Measurements from ENCODE around the gene KLHL15. TPM values are rescaled to one million over a fixed set of nuclear protein-coding genes. Genes with fewer than 3 reads are reported as not detected.
"Not testable (repeated sequence)": the region's sequence is repeated elsewhere in the genome, so short reads cannot be mapped to it uniquely, and the experiment has no call there.

Gene KLHL15
- 10 to 100 TPM in 2 of 4 donors, 1 to 10 TPM in 2; 6.9 to 13.2 (median 8.9) TPM for total RNA-seq

- peak within 1 kb of the TSS; percentile 96 to 98 (median 97) for H3K27ac ChIP-seq
- DNase-seq (ENCODE audit: low spot score in 2 of 2): no peak
- peaks cover 0 to 6% of the 10 kb centered on the region in 2 donors for H3K27me3 ChIP-seq
- no peak for TF ChIP-seq POLR2A (IDR thresholded peaks at IDR 0.05)
- TF ChIP-seq EP300 (IDR thresholded peaks at IDR 0.05): no peak
- TF ChIP-seq CTCF (IDR thresholded peaks at IDR 0.05): no peak
- H3K4me1 ChIP-seq: no peaks in the 10 kb centered on the region
- no peaks in the 10 kb centered on the region for H3K9me3 ChIP-seq
- peak within 1 kb of the TSS; percentile 74 to 84 (median 80) for H3K4me3 ChIP-seq
- no peaks in the 10 kb centered on the region for H3K36me3 ChIP-seq
- WGBS, 2 donors: 79 to 87% methylated on average over 7 of the region's 7 CpGs
Observed at GRCh38 chrX:24027086-24027485, at the start of gene KLHL15. TSS of gene KLHL15 (minus strand) at chrX:24027186. CDS start at chrX:24006693, 20,493 bp downstream.

- H3K9me3 ChIP-seq: no peaks in the 10 kb centered on the region
- TF ChIP-seq CTCF (IDR thresholded peaks at IDR 0.05) (no peak), POLR2A (IDR thresholded peaks at IDR 0.05) (no peak), EP300 (IDR thresholded peaks at IDR 0.05) (no peak)
- no peak overlapping the region for H3K4me3 ChIP-seq
- H3K27me3 ChIP-seq: no peaks in the 10 kb centered on the region
- 95 to 96% methylated on average over 9 of the region's 9 CpGs for WGBS, 2 donors
- H3K27ac ChIP-seq: no peak overlapping the region
- DNase-seq (ENCODE audit: low spot score in 2 of 2): no peak
- peaks cover 0 to 56% (median 3%) of the 10 kb centered on the region in 3 donors for H3K36me3 ChIP-seq
- H3K4me1 ChIP-seq: no peaks in the 10 kb centered on the region
Observed at GRCh38 chrX:24069877-24070276, 42.9 kb upstream of the KLHL15 start.

GRCh38 chrX:24063488-24063887 lies 36.5 kb upstream of the KLHL15 start:
- Histone ChIP-seq H3K36me3 (peaks cover 0 to 87% (median 7%) of the 10 kb centered on the region in 3 donors), H3K27ac (no peak overlapping the region), H3K27me3 (no peaks in the 10 kb centered on the region), H3K4me3 (no peak overlapping the region), H3K4me1 (no peaks in the 10 kb centered on the region), H3K9me3 (no peaks in the 10 kb centered on the region)
- no peak for DNase-seq (ENCODE audit: low spot score in 2 of 2)
- WGBS, 2 donors: 90 to 91% methylated on average over 6 of the region's 6 CpGs
- TF ChIP-seq CTCF (IDR thresholded peaks at IDR 0.05): no peak
- TF ChIP-seq EP300 (IDR thresholded peaks at IDR 0.05): no peak
- no peak for TF ChIP-seq POLR2A (IDR thresholded peaks at IDR 0.05)

GRCh38 chrX:24055043-24055356 lies 28.0 kb upstream of the KLHL15 start:
- Histone ChIP-seq H3K4me3 (peak overlapping the region in 3 of 4 donors; percentile 62 to 83 (median 62)), H3K9me3 (no peaks in the 10 kb centered on the region), H3K27ac (peak overlapping the region; percentile 73 to 95 (median 91)), H3K36me3 (peaks cover 0 to 14% (median 4%) of the 10 kb centered on the region in 3 donors), H3K27me3 (no peaks in the 10 kb centered on the region), H3K4me1 (no peaks in the 10 kb centered on the region)
- WGBS, 2 donors: 0 to 12% methylated on average over 1 to 10 of the region's 14 CpGs
- no peak for TF ChIP-seq EP300 (IDR thresholded peaks at IDR 0.05)
- DNase-seq (ENCODE audit: low spot score in 2 of 2): no peak

- WGBS, 2 donors: 0 to 2% methylated on average over 25 to 54 of the region's 57 CpGs
- TF ChIP-seq CTCF (IDR thresholded peaks at IDR 0.05) (peak; percentile 66 to 81 (median 74)), EP300 (IDR thresholded peaks at IDR 0.05) (peak; percentile 61 to 89), POLR2A (IDR thresholded peaks at IDR 0.05) (peak; percentile 16 to 36)
- Histone ChIP-seq H3K36me3 (peaks cover 0 to 8% (median 0%) of the 10 kb centered on the region in 3 donors), H3K27ac (peak within 1 kb of the TSS; percentile 73 to 95 (median 91)), H3K4me1 (no peaks in the 10 kb centered on the region), H3K9me3 (no peaks in the 10 kb centered on the region), H3K27me3 (no peaks in the 10 kb centered on the region), H3K4me3 (peak within 1 kb of the TSS in 3 of 4 donors; percentile 62 to 83 (median 62))
- DNase-seq (ENCODE audit: low spot score in 2 of 2): peak; percentile 67 to 68
Observed at GRCh38 chrX:24054182-24055042, 27.4 kb upstream of the KLHL15 start, which contains the start of gene EIF2S3. TSS of gene EIF2S3 (plus strand) at chrX:24054956. CDS start at chrX:24054969, 13 bp downstream.

- not testable (repeated sequence) for H3K27me3 ChIP-seq; H3K27ac ChIP-seq; H3K4me1 ChIP-seq; DNase-seq (ENCODE audit: low spot score in 2 of 2); H3K9me3 ChIP-seq; H3K4me3 ChIP-seq; H3K36me3 ChIP-seq
- 64 to 73% methylated on average over 17 to 26 of the region's 26 CpGs for WGBS, 2 donors
Observed at GRCh38 chrX:24050522-24051318, 23.7 kb upstream of the KLHL15 start.

- not testable (repeated sequence) for H3K27ac ChIP-seq; H3K36me3 ChIP-seq; DNase-seq (ENCODE audit: low spot score in 2 of 2); H3K9me3 ChIP-seq; H3K27me3 ChIP-seq; H3K4me3 ChIP-seq; H3K4me1 ChIP-seq
- 84% methylated on average over 7 of the region's 24 CpGs; no CpG with 5 or more reads in 1 of the 2 donors for WGBS, 2 donors
Observed at GRCh38 chrX:24049643-24050042, 22.7 kb upstream of the KLHL15 start.

- H3K4me3 ChIP-seq; DNase-seq (ENCODE audit: low spot score in 2 of 2); H3K36me3 ChIP-seq; H3K27me3 ChIP-seq; H3K4me1 ChIP-seq; H3K27ac ChIP-seq; H3K9me3 ChIP-seq: not testable (repeated sequence)
Observed at GRCh38 chrX:24046060-24046459, 19.1 kb upstream of the KLHL15 start.
